Mucosa of rectum (tissue), 2 donors: ENCODE data around the gene IGLL5.

ENCODE experiments used
- H3K27ac ChIP-seq, 2 donors: one replicate each; pipeline ENCODE4 v1.7.0; 2013; ENCODE audit warnings: inconsistent platforms in 2 of 2, low read depth in 2 of 2, low read length in 2 of 2
- H3K27me3 ChIP-seq, 2 donors: one replicate each; pipeline ENCODE4 v1.7.0; 2013; ENCODE audit warnings: low read length in 2 of 2; ENCODE audit not compliant: control insufficient read depth in 2 of 2, insufficient read depth in 2 of 2
- H3K36me3 ChIP-seq, 2 donors: one replicate each; pipeline ENCODE4 v1.7.0; 2013; ENCODE audit warnings: low read length in 2 of 2; ENCODE audit not compliant: control insufficient read depth in 2 of 2, insufficient read depth in 2 of 2
- H3K4me1 ChIP-seq, 2 donors: one replicate each; pipeline ENCODE4 v1.7.0; 2013; ENCODE audit warnings: low read length in 2 of 2, mild to moderate bottlenecking in 1 of 2; ENCODE audit not compliant: control insufficient read depth in 2 of 2, insufficient read depth in 2 of 2
- H3K4me3 ChIP-seq, 2 donors: one replicate each; pipeline ENCODE4 v1.7.0; 2013; ENCODE audit warnings: low read length in 2 of 2
- H3K9ac ChIP-seq, 2 donors: one replicate each; pipeline ENCODE4 v1.7.0; 2013; ENCODE audit warnings: low read length in 2 of 2, low read depth in 1 of 2, mild to moderate bottlenecking in 1 of 2
- H3K9me3 ChIP-seq, 2 donors: one replicate each; pipeline ENCODE4 v1.7.0; 2013; ENCODE audit warnings: low read length in 2 of 2; ENCODE audit not compliant: control insufficient read depth in 2 of 2
- donor health status: healthy.
- donor health status: Normal muscosa, but diverticular disease.

The IGLL5 gene

GRCh38 chr22:22934543-22935055 is 47.0 kb downstream of the IGLL5 start:
- H3K9me3 ChIP-seq, result no peaks in the 10 kb centered on the region
- H3K27me3 ChIP-seq, result no peaks in the 10 kb centered on the region
- no peak overlapping the region for H3K4me3 ChIP-seq
- no peaks in the 10 kb centered on the region for H3K36me3 ChIP-seq
- H3K27ac ChIP-seq, result peak overlapping the region in 1 of 2 donors; percentile 77
- no peak overlapping the region for H3K9ac ChIP-seq
- H3K4me1 ChIP-seq, result peaks cover 0 to 3% of the 10 kb centered on the region in 2 donors

GRCh38 chr22:22935056-22935545 is 47.5 kb downstream of the IGLL5 start:
- Histone ChIP-seq H3K27me3 (no peaks in the 10 kb centered on the region), H3K4me3 (no peak overlapping the region), H3K36me3 (no peaks in the 10 kb centered on the region), H3K9me3 (no peaks in the 10 kb centered on the region), H3K27ac (peak overlapping the region in 1 of 2 donors; percentile 77), H3K4me1 (peaks cover 0 to 3% of the 10 kb centered on the region in 2 donors), H3K9ac (no peak overlapping the region)

GRCh38 chr22:22935546-22936157 is 48.0 kb downstream of the IGLL5 start:
- Histone ChIP-seq H3K4me3 (no peak overlapping the region), H3K9ac (no peak overlapping the region), H3K4me1 (peaks cover 0 to 2% of the 10 kb centered on the region in 2 donors), H3K9me3 (no peaks in the 10 kb centered on the region), H3K36me3 (no peaks in the 10 kb centered on the region), H3K27ac (peak overlapping the region in 1 of 2 donors; percentile 77), H3K27me3 (no peaks in the 10 kb centered on the region)

GRCh38 chr22:22936180-22936914 is 48.7 kb downstream of the IGLL5 start:
- Histone ChIP-seq H3K4me1 (no peaks in the 10 kb centered on the region), H3K27ac (peak overlapping the region in 1 of 2 donors; percentile 48)

GRCh38 chr22:22936915-22937656 is 49.5 kb downstream of the IGLL5 start:
- Histone ChIP-seq H3K4me3 (no peak overlapping the region), H3K9me3 (no peaks in the 10 kb centered on the region), H3K27me3 (no peaks in the 10 kb centered on the region), H3K27ac (no peak overlapping the region), H3K9ac (no peak overlapping the region), H3K36me3 (no peaks in the 10 kb centered on the region), H3K4me1 (no peaks in the 10 kb centered on the region)

More at GRCh38 chr22:22936180-22936914, 48.7 kb downstream of the IGLL5 start:
- Histone ChIP-seq H3K9me3 (no peaks in the 10 kb centered on the region), H3K27me3 (no peaks in the 10 kb centered on the region), H3K36me3 (no peaks in the 10 kb centered on the region), H3K9ac (no peak overlapping the region), H3K4me3 (no peak overlapping the region)

GRCh38 chr22:22937894-22938480 is 50.4 kb downstream of the IGLL5 start:
- H3K4me1 ChIP-seq, result peaks cover 0 to 2% of the 10 kb centered on the region in 2 donors
- no peak overlapping the region for H3K4me3 ChIP-seq
- H3K9me3 ChIP-seq, result no peaks in the 10 kb centered on the region
- H3K27ac ChIP-seq, result peak overlapping the region in 1 of 2 donors; percentile 16
- no peak overlapping the region for H3K9ac ChIP-seq
- H3K27me3 ChIP-seq, result no peaks in the 10 kb centered on the region
- H3K36me3 ChIP-seq, result no peaks in the 10 kb centered on the region

- no peaks in the 10 kb centered on the region for H3K27me3 ChIP-seq
- H3K36me3 ChIP-seq, result no peaks in the 10 kb centered on the region
- H3K4me3 ChIP-seq, result no peak overlapping the region
- peaks cover 0 to 2% of the 10 kb centered on the region in 2 donors for H3K4me1 ChIP-seq
- H3K9ac ChIP-seq, result no peak overlapping the region
- H3K9me3 ChIP-seq, result no peaks in the 10 kb centered on the region
- peak overlapping the region in 1 of 2 donors; percentile 49 for H3K27ac ChIP-seq
Observed at GRCh38 chr22:22938672-22939587, 51.3 kb downstream of the IGLL5 start.

- no peaks in the 10 kb centered on the region for H3K27me3 ChIP-seq
- H3K9me3 ChIP-seq, result no peaks in the 10 kb centered on the region
- H3K9ac ChIP-seq, result no peak overlapping the region
- peak overlapping the region in 1 of 2 donors; percentile 49 for H3K27ac ChIP-seq
- H3K4me3 ChIP-seq, result no peak overlapping the region
- peaks cover 0 to 2% of the 10 kb centered on the region in 2 donors for H3K4me1 ChIP-seq
- no peaks in the 10 kb centered on the region for H3K36me3 ChIP-seq
Observed at GRCh38 chr22:22939588-22940368, 52.2 kb downstream of the IGLL5 start.
